ENCODE results near the gene VEGFC. TPM values are rescaled to one million over a fixed set of nuclear protein-coding genes. Genes with fewer than 3 reads are reported as not detected.

VEGFC gene
- total RNA-seq, 2 donors from 2014 or later, result 5.1 to 20.4 TPM

DNA sequence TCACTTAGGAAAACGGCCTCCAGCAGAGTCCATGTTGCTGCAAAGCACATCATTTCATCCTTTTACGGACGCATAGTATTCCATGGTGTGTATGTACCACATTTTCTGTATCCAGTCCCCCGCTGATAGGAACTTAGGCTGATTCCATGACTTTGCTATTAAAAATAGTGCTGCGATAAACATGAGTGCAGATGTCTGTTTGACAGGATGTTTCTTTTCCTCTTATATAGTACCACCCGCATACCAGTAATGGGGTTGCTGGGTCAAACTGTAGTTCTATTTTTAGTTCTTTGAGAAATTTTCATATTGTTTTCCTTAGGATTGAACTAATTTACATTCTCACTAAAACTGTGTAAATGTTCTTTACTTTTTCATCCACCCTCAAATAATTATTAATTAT lies 50.5 kb downstream of the VEGFC start:
- Histone ChIP-seq H3K4me3 (no peak overlapping the region), H3K27ac (no peak overlapping the region), H3K36me3 (no peaks in the 10 kb centered on the region), H3K9me3 (no peaks in the 10 kb centered on the region), H3K27me3 (replicated peaks; ENCODE audit: insufficient read depth) (no peaks in the 10 kb centered on the region), H3K4me1 (ENCODE audit: control insufficient read depth in 1 of 2, low read depth in 2 of 2) (no peaks in the 10 kb centered on the region)
- DNase-seq (ENCODE audit: low spot score) (no peak), ATAC-seq (ENCODE audit: insufficient number of reproducible peaks, low FRiP score, low read depth) (no peak)
- TF ChIP-seq, protein P1, sequence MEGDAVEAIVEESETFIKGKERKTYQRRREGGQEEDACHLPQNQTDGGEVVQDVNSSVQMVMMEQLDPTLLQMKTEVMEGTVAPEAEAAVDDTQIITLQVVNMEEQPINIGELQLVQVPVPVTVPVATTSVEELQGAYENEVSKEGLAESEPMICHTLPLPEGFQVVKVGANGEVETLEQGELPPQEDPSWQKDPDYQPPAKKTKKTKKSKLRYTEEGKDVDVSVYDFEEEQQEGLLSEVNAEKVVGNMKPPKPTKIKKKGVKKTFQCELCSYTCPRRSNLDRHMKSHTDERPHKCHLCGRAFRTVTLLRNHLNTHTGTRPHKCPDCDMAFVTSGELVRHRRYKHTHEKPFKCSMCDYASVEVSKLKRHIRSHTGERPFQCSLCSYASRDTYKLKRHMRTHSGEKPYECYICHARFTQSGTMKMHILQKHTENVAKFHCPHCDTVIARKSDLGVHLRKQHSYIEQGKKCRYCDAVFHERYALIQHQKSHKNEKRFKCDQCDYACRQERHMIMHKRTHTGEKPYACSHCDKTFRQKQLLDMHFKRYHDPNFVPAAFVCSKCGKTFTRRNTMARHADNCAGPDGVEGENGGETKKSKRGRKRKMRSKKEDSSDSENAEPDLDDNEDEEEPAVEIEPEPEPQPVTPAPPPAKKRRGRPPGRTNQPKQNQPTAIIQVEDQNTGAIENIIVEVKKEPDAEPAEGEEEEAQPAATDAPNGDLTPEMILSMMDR (IDR thresholded peaks at IDR 0.05), result no peak

DNA sequence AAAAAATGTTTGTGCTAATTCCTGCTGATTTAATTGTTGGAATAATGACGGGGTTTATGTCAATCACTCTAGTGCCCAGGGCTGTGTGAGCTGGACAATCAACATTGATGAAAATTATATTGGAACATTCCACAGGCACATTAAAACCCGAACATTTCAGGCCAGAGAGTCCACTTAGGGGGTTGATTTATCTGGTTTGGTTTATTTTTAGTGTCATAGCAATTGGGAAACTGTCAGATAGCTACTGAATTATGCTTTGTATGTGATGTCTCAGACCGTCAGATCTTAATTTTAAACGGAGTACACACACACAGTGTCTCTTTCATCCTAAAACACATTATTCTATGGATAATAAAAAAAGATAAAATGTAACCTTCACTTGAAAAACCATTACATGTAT lies 51.5 kb downstream of the VEGFC start:
- ATAC-seq (ENCODE audit: insufficient number of reproducible peaks, low FRiP score, low read depth), result no peak
- H3K9me3 ChIP-seq, result no peaks in the 10 kb centered on the region
- no peaks in the 10 kb centered on the region for H3K27me3 ChIP-seq (replicated peaks; ENCODE audit: insufficient read depth)

DNA sequence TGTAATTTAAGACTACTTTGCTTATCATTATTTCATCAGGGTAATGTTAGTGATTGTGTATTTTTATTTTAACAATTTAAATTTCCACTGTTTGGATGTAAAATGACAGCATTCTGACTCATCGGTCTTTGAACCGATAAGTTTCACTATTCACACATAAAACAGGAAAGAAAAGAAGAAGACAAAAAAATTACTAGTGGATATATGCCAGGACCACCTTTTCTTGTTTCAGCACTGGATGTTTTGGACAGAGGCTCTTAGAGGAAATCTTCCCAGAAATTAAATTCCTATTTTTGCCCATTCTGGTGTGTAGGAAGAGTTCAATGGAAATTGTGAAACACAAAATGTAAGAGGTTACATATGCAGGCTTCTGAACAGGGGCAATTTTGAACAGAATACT lies 57.4 kb downstream of the VEGFC start:
- DNase-seq (ENCODE audit: low spot score) (no peak), ATAC-seq (ENCODE audit: insufficient number of reproducible peaks, low FRiP score, low read depth) (no peak)
- H3K4me3 ChIP-seq, result no peak overlapping the region
- no peaks in the 10 kb centered on the region for H3K4me1 ChIP-seq (ENCODE audit: control insufficient read depth in 1 of 2, low read depth in 2 of 2)
- H3K9me3 ChIP-seq, result no peaks in the 10 kb centered on the region
- H3K27me3 ChIP-seq (replicated peaks; ENCODE audit: insufficient read depth), result no peaks in the 10 kb centered on the region
- H3K36me3 ChIP-seq, result no peaks in the 10 kb centered on the region
- TF ChIP-seq, protein P1 (IDR thresholded peaks at IDR 0.05), result no peak
- no peak overlapping the region for H3K27ac ChIP-seq

More for the DNA sequence above, 51.5 kb downstream of the VEGFC start:
- TF ChIP-seq, protein P1 (IDR thresholded peaks at IDR 0.05), result no peak
- Histone ChIP-seq H3K36me3 (no peaks in the 10 kb centered on the region), H3K27ac (no peak overlapping the region), H3K4me3 (no peak overlapping the region), H3K4me1 (ENCODE audit: control insufficient read depth in 1 of 2, low read depth in 2 of 2) (no peaks in the 10 kb centered on the region)
- no peak for DNase-seq (ENCODE audit: low spot score)

DNA sequence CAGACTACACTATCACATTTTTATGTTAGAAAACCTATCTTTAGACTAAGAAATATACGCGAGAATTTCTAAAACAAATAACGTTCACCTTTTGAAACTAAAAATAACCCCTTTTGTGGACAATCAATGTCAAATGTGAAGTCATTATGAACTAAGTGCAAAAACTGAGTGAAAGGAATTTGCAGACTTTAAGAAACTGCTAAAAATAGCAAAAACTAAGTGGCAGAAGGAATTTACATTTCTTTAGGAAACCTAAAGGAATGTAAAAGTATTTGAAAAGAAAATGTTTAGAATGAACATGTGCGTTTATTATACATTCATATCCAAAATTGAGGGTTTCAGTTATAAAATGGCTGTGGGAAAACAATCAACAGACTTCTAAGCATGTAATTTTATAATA lies 58.3 kb downstream of the VEGFC start:
- Histone ChIP-seq H3K27me3 (replicated peaks; ENCODE audit: insufficient read depth) (no peaks in the 10 kb centered on the region), H3K4me1 (ENCODE audit: control insufficient read depth in 1 of 2, low read depth in 2 of 2) (no peaks in the 10 kb centered on the region), H3K27ac (no peak overlapping the region), H3K9me3 (no peaks in the 10 kb centered on the region), H3K4me3 (no peak overlapping the region), H3K36me3 (no peaks in the 10 kb centered on the region)
- no peak for DNase-seq (ENCODE audit: low spot score)
- TF ChIP-seq, protein P1 (IDR thresholded peaks at IDR 0.05), result no peak
- ATAC-seq (ENCODE audit: insufficient number of reproducible peaks, low FRiP score, low read depth), result no peak

DNA sequence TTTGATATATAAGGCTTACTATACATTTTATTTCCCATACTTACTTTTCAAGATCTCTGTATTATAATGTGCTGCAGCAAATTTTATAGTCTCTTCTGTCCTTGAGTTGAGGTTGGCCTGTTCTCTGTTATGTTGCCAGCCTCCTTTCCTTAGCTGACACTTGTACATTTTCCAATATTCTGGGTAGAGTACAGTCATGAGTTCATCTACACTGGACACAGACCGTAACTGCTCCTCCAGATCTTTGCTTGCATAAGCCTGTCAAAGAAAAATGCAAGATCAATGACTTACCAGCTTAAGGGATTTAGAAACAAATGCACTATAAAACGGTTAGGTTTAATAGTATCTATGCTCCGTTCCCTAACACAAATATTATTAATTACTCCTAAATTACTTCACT lies 63.2 kb downstream of the VEGFC start:
- TF ChIP-seq, protein P1 (IDR thresholded peaks at IDR 0.05), result no peak
- Histone ChIP-seq H3K4me1 (ENCODE audit: control insufficient read depth in 1 of 2, low read depth in 2 of 2) (no peaks in the 10 kb centered on the region), H3K27ac (no peak overlapping the region), H3K36me3 (no peaks in the 10 kb centered on the region), H3K4me3 (no peak overlapping the region), H3K27me3 (replicated peaks; ENCODE audit: insufficient read depth) (no peaks in the 10 kb centered on the region), H3K9me3 (no peaks in the 10 kb centered on the region)
- no peak for ATAC-seq (ENCODE audit: insufficient number of reproducible peaks, low FRiP score, low read depth)
- DNase-seq (ENCODE audit: low spot score), result no peak
